Measurements from ENCODE around the gene PLXNA4.

The PLXNA4 gene

DNA sequence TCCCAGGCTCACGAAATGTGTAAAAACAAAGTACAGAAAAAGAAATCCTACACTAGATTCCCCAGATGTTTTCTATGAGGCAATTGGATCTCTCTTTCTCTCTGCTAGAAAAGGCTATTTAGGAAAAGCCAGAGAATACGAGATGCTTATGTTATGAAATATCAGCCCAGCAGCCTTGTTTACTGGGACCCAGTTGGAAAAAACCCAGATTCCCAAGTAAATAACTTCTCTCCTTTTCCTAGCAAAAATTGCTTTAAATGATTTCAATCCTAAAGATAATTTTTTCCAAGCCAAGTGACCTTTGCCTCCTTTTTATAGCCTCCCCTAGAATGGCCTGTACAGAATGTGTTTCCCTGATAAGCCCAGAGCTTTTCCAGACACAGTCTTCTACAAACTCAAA, 199.3 kb downstream of the PLXNA4 start:
- Histone ChIP-seq H3K36me3 (ENCODE audit: insufficient read depth, low read length) (no peaks in the 10 kb centered on the region), H3F3A (ENCODE audit: insufficient read depth, low read length) (no peaks in the 10 kb centered on the region), H3K4me1 (ENCODE audit: insufficient read depth, low read length, severe bottlenecking) (no peaks in the 10 kb centered on the region), H3K79me2 (ENCODE audit: insufficient read depth, low read length) (no peaks in the 10 kb centered on the region), H3K9me2 (ENCODE audit: low read depth, low read length) (no peaks in the 10 kb centered on the region), H3K4me2 (ENCODE audit: low read length) (no peak overlapping the region), H3K9me3 (ENCODE audit: low read length) (no peaks in the 10 kb centered on the region), H3K9ac (ENCODE audit: low read length) (no peak overlapping the region), H3K27ac (ENCODE audit: low read depth, low read length, poor library complexity, severe bottlenecking) (no peak overlapping the region), H4K20me1 (ENCODE audit: insufficient read depth, low read length) (no peaks in the 10 kb centered on the region), H2AFZ (ENCODE audit: low read length) (no peak overlapping the region), H3K27me3 (ENCODE audit: insufficient read depth, low read length) (no peaks in the 10 kb centered on the region; the same call in 1 of the 2 replicates), H3K4me3 (ENCODE audit: low read depth, low read length, poor library complexity, severe bottlenecking) (no peak overlapping the region)
- TF ChIP-seq CTCF (IDR thresholded peaks at IDR 0.05; ENCODE audit: low read length) (no peak), EZH2 (IDR thresholded peaks at IDR 0.05; ENCODE audit: borderline replicate concordance, low read length) (no peak)

DNA sequence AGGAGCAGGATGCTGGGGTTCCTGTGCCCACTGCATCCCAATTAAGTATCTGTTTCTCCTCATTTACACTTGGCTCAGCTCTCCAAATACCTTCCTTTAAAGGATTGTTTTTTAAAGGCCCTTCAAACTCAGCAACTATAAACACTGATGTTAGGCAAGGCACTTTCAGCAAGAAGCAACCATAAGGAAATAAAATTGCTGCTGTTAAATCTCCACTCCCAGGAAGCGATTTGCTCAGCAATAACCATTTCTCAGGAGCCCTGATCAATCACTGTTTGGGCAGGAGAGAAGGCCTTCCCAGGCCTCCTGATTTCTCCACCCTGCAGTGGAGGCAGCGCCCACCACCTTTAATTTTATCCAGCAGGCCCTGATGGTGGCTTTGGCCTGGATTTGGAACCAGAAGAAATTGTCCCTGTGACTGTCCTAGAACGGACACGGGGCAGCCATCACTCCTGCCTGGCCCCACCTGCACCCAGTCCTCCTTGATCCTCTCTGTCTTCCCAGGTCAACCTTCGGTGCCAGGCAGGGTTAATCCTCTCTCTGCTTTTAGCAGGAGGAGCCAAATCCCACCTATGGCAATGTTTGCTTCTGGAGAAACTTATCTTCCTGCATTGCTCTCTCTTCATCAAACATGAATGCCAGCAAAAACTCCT, 199.8 kb downstream of the PLXNA4 start:
- Histone ChIP-seq H3K9ac (ENCODE audit: low read length) (no peak overlapping the region), H3K79me2 (ENCODE audit: insufficient read depth, low read length) (no peaks in the 10 kb centered on the region), H3K9me3 (ENCODE audit: low read length) (no peaks in the 10 kb centered on the region), H3K27me3 (ENCODE audit: insufficient read depth, low read length) (no peaks in the 10 kb centered on the region; the same call in 1 of the 2 replicates), H3K4me3 (ENCODE audit: low read depth, low read length, poor library complexity, severe bottlenecking) (no peak overlapping the region), H3K27ac (ENCODE audit: low read depth, low read length, poor library complexity, severe bottlenecking) (no peak overlapping the region), H3K4me2 (ENCODE audit: low read length) (no peak overlapping the region), H4K20me1 (ENCODE audit: insufficient read depth, low read length) (no peaks in the 10 kb centered on the region), H3K4me1 (ENCODE audit: insufficient read depth, low read length, severe bottlenecking) (no peaks in the 10 kb centered on the region), H3K36me3 (ENCODE audit: insufficient read depth, low read length) (no peaks in the 10 kb centered on the region), H3F3A (ENCODE audit: insufficient read depth, low read length) (no peaks in the 10 kb centered on the region), H3K9me2 (ENCODE audit: low read depth, low read length) (no peaks in the 10 kb centered on the region), H2AFZ (ENCODE audit: low read length) (no peak overlapping the region)
- TF ChIP-seq EZH2 (IDR thresholded peaks at IDR 0.05; ENCODE audit: borderline replicate concordance, low read length) (no peak), CTCF (IDR thresholded peaks at IDR 0.05; ENCODE audit: low read length) (no peak)

- no peak overlapping the region for H3K4me2 ChIP-seq (ENCODE audit: low read length)
- no peak overlapping the region for H2AFZ ChIP-seq (ENCODE audit: low read length)
- TF ChIP-seq EZH2 (IDR thresholded peaks at IDR 0.05; ENCODE audit: borderline replicate concordance, low read length) = no peak
- TF ChIP-seq CTCF (IDR thresholded peaks at IDR 0.05; ENCODE audit: low read length) = no peak
- H3K79me2 ChIP-seq (ENCODE audit: insufficient read depth, low read length) = no peaks in the 10 kb centered on the region
- H3F3A ChIP-seq (ENCODE audit: insufficient read depth, low read length) = no peaks in the 10 kb centered on the region
- H3K9me2 ChIP-seq (ENCODE audit: low read depth, low read length) = no peaks in the 10 kb centered on the region
- no peak overlapping the region for H3K27ac ChIP-seq (ENCODE audit: low read depth, low read length, poor library complexity, severe bottlenecking)
- no peaks in the 10 kb centered on the region for H4K20me1 ChIP-seq (ENCODE audit: insufficient read depth, low read length)
- H3K27me3 ChIP-seq (ENCODE audit: insufficient read depth, low read length) = no peaks in the 10 kb centered on the region; the same call in 1 of the 2 replicates
- no peaks in the 10 kb centered on the region for H3K4me1 ChIP-seq (ENCODE audit: insufficient read depth, low read length, severe bottlenecking)
- H3K9ac ChIP-seq (ENCODE audit: low read length) = no peak overlapping the region
- H3K9me3 ChIP-seq (ENCODE audit: low read length) = no peaks in the 10 kb centered on the region
- no peak overlapping the region for H3K4me3 ChIP-seq (ENCODE audit: low read depth, low read length, poor library complexity, severe bottlenecking)
- H3K36me3 ChIP-seq (ENCODE audit: insufficient read depth, low read length) = no peaks in the 10 kb centered on the region
These were observed 202.4 kb downstream of the PLXNA4 start for GRCh38 chr7:132373879-132374278.
